Ovary (tissue), 3 donors: ENCODE results near the gene PIH1D1.

Experiments
- CTCF ChIP-seq, 3 donors: fragments of 450-650 bp in 2 of 3; fragments of 200-600 bp in 1 of 3; IDR thresholded peaks; one replicate each; pipeline versions ENCODE4 v1.5.1 to v1.8.0; 2016 to 2022; ENCODE audit warnings: antibody characterized with exemption in 3 of 3, mild to moderate bottlenecking in 1 of 3
- EP300 ChIP-seq: sonication (generic); formaldehyde crosslinking; IDR thresholded peaks from one replicate; pipeline ENCODE4 v1.6.1; 2017; ENCODE audit warnings: antibody characterized with exemption
- POLR2A ChIP-seq: fragments of 450-650 bp; IDR thresholded peaks from one replicate; pipeline ENCODE4 v1.6.1; 2017; ENCODE audit warnings: antibody characterized with exemption, mild to moderate bottlenecking, moderate library complexity
- donor health status: DM: no; HTN: no; CAD: no.

- no peak for TF ChIP-seq EP300
- TF ChIP-seq CTCF (IDR thresholded peaks at IDR 0.05): no peak
- TF ChIP-seq POLR2A: no peak
These were observed 38.1 kb upstream of the PIH1D1 start for GRCh38 chr19:49489601-49490167.
